Caki2 (cell line): ENCODE measurements around the gene CACNG5. TPM values are rescaled to one million over a fixed set of nuclear protein-coding genes. Genes with fewer than 3 reads are reported as not detected.

Experiments
- DNase-seq: peaks from one replicate; pipeline ENCODE4 v3.0.0-alpha.2; 2015; ENCODE audit warnings: low read depth
- in situ Hi-C: cut with HindIII; loops from 2 replicates; pipeline ENCODE4 v1.10.0; 2016; ENCODE audit warnings: low sequenced_read_pairs, low pct_unique_long_range_greater_than_20kb, mixed read lengths
- total RNA-seq: library from RNA; depleted of rRNA; stranded (reverse); fragments of >200 nt; shearing (Covaris generic); gene quantifications from 2 replicates; pipeline ENCODE4 v1.2.3, GENCODE V29; 2014; ENCODE audit warnings: low replicate concordance

CACNG5 gene
- total RNA-seq, 1 experiment from 2014 or later: not detected

DNA sequence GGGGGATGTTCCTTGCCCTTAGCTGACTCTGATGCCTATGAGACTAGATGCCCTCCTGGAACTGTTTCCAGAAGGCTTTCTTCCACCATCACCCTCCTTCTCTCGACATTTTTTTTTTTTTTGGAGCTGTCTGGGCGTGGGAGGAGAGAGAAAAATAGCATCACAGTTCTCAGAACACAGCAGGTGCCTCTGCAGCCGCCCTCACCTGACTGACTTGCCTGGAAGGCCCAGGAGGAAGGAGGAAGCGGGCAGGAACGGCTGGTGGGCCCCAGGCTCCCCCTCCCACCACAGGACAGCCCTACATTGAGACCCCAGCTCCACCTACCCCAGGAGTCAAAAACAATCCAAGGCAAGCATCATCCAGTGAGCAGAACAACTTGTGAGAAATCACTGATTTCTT is 20.3 kb upstream of the CACNG5 start:
- in situ Hi-C loops: no loop called here
- no peak for DNase-seq

DNA sequence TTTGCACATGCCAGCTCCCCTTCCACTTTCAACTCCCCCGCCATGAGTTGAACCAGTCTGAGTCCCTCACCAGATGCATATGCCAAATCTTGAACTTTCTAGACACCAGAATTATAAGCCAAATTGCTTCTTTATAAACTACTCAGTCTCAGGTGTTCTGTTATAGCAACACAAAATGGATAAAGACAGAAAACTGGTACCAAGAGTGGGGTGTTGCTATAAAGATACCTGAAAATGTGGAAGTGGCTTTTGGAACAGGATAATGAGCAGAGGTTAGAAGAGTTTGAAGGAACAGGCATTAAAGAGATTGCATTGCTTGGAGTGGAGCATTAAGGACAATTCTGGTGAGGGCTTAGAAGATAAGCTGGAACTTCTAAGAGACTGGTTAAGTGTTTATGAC is 17.2 kb upstream of the CACNG5 start:
- in situ Hi-C loops: no loop called here
- no peak for DNase-seq

DNA sequence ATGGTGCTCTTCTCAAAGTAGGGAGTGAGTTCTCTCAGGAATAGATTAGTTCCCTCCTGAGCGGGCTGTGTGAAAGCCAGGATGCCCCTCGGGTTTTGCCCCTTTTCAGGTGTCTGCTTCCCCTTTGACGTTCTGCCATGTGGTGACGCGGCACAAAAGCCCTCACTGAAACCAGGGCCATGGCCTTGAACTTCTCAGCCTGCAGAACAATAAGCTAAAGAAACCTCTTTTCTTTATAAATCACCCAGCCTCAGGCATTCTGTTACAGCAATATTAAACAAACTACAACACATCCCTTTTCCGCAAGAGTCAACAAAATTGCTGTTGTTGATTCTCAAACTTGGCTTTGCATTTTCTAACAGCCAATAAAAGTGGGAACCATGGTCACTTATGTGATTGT is 15.5 kb upstream of the CACNG5 start:
- in situ Hi-C loops: no loop called here
- no peak for DNase-seq

DNA sequence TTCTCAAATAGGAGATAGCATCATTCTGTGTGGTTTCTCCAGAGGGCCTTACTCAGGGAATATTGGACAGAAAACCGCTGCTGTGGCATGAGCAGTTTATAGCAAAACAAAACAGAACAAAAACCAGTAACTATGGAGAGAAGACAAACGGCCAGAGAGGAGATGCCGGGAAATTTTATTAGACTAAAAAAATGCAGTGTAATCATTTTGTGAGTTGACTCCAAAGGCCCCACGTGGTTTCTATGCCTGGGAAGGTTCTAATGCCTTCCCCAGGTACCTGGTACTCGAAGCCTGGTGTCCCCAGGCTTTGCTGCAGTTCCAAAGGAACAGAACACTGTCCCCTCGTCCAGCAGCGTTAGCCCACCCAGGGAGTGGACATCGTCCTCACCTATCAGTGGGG is 12.9 kb upstream of the CACNG5 start:
- in situ Hi-C loops: no loop called here
- DNase-seq: no peak

DNA sequence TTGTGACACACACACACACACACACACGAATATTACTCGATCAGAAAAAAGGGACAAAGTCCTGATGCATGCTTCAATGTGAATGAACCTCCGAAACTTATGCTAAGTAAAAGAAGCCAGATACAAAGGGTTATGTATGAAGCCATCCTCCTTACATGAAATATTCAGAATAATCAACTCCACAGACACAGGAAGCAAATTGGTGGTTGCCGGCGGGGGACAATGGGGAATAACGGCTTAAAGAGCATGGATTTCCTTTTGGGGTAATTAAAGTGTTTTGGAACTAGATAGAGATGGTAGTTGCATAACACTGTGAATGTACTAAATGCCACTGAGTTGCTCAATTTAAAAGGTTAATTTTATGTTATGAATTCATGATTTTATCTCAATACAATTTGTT is 8.1 kb upstream of the CACNG5 start:
- in situ Hi-C loops: no loop called here
- DNase-seq: no peak

DNA sequence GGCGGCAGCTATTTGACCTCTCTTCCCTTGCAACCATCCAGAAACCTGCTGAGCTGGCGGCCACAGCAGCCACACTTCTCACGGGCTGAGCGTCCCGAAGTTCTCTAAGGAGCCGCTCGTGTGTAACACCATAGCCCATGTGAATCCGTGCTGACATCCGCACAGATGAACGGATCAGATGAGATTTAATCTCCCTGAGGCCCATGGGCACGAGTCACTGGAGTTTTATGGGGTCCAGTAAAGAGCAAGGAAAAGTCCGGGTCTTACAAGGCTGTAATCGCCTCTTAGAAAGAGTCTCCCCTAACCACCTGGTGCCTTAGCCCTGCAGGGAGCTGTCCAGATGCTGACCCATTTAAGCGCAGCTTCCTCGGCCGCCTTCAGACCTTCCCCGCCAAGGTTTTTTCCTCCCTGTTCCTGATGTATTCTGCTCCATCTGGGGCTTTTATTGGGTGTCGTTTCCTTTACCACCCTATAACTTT is 5.5 kb upstream of the CACNG5 start:
- no peak for DNase-seq
- in situ Hi-C loops: no loop called here

DNA sequence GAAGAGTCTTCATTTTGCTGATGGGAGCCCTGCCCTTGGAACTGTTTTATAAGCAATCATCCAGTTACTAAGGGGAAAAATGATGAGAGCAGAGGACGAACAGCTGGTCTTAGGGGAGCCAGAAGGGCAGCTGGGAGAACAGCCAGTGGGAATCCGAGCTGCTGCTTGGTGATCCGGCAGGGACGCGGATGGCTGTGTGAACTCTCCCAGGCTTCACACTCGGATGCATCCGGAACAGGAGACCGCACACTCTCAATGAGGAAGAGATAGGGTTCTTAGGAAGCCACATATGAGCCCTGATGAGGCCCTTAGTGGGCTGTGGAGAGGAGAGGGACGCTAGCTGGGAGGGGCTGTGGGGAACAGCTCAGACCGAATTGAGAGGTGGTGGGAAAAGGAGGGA is 5.0 kb upstream of the CACNG5 start:
- DNase-seq: no peak
- in situ Hi-C loops: no loop called here

DNA sequence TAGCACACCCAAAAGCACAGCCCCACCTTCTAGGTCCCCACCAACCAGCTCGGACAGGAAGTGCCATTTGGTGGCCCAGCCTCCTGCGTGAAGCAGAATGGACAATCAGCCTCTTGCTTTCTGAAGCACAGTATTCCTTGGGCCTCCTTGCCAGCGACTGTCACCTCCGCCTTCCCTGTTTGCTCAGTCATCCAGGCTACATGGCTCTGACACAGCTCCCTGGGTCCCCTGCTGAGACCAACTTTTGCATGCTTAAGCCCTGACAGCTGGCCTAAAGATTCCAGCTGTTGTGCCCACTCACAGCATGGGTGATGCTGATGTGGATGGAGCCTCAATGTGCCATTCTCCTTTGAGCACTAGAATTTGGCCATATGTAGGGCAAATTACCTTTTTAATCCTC is 4.5 kb upstream of the CACNG5 start:
- in situ Hi-C loops: no loop called here
- DNase-seq: no peak

DNA sequence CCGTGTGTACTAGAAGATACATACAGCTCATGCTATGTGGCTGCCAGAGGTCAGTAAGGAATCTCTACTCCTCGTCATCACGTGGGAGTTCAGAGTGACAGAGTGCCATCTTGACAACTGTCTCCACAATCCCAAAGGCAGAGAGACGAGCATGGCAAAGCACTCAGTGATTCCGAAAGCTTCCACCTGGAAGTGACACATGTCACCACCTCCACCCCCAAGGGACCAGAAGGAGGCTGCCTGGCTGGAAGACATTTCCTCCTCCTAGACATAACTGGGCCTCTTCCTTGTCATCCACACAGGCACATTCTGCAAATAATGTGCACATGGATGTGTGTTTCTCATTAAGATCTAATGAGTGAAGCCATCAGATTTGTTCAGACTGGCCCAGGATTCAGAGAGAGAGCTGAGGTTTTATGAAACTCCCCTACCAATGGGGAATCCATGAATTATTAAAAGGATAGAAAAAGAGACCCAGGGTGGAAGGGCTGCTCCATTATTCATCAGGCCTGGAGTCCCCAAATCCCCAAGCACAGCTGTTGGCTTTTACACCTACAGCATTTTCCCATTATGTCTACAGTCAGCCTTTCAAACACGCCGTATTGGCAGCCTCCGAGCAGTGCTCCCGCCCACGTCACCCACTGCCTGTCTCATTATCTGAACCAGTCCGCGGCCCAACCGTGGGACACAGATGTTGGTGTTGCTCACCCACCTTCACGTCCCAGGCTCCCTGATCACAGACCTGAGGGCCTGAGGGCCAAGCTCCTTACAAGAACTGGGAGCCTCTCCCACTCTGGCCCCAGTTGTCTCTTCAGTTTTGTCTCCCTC is 3.3 kb upstream of the CACNG5 start:
- DNase-seq: no peak
- in situ Hi-C loops: no loop called here

DNA sequence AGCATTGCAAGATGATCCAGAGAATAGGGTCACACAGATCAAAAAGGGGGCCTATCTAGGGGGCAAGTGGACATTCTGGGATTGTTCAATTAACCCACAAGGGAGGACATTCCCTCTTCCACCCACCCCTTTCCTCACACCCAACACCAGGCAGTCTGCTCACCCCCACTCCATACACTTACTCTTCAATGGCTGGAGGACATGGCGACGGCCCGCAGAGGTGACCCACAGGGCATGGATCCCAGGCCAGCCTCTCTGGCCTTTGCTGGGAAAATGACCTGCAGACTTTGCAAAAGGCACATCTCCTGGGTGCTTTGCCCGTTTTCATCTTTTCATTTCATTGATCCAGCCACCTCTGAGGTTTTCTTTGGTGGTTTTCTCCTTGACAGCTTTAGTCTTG is 1.7 kb upstream of the CACNG5 start:
- in situ Hi-C loops: no loop called here
- DNase-seq: no peak

DNA sequence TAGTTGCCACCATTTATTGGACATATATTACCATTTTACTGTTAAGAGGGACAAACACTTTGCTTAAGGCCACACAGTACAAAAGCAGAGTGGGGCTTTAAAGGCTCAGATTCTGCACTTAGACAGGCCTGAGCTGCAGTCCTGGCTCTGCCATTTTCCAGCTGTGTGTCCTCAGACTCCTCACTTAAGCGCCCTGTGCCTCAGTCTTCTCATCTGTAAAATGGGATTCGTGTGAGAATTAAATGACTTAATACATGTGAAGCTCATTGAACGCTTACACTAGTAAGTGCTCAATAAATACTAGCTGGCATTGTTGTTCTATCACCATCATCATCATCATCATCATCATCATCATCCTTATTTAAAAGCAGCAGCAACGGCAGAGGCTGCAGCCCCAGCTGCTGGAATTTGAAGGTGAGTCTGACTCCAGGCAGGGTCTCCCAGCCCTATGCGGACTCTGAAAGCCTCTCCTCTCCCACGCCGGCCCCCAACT is 445 bp upstream of the CACNG5 start:
- in situ Hi-C loops: no loop called here
- no peak for DNase-seq

DNA sequence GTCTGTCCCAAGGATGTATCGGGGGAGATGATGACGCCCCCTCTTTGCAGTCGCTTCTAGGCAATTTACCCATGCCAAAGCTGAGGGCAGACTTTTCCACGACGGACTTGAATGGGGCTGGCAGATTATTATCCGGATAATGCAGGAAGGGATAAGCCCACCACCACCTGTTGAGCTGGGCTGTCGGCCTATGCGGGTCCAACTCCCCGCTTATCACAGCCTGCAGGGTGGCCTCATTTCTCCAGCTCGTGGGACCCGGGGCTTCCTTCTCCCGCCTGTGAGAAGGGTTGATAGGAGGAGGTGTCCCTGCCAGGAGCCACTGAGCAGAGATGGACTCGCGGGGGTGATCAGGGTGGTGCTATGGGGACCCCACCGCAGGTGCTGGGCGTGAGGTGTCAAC is 559 bp downstream of the CACNG5 start:
- in situ Hi-C loops: no loop called here
- DNase-seq: no peak

DNA sequence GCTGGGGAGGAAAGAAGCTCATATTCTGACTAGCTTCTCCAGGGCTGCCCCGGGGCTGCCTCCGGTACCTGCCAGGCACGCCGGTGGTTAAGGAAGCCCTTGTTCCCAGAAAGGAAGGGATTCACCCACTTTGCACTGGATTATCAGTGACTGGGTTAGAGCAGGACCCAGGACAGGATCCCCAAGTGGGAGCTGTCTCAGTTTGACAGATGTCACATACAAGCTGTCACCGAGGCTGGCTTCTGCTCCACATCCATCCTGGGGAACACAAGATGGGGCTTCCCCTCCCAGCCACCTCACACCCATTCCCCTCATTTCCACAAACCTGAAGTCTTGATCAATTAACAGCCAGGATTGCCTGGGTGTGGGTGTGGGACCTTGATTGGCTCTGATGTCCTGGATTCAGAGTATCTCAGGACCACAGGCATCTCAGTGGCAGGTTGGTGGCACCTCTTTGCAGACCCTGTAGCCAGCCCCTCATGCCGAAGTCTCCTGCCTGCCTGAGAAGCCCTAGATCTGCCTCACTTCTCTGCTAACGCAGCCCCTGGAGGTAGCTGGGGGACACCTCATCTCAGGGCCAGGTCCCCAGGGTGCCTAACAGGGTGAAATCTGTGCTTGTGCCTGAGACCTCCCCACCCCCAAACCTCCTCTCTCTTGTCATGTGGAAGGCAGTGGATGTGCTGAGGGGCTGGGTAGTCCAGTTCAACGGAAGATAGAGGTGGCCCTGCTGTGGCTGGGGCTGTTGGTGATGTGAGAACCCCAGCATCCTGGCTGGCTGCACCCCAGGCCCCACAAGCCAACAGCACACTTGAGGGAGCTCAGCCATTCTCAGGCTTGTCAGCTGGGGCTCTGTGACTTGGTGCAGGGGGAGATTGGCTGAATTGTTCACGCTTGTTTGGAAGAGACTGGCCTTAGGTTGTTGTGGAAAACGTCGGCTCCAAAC is 1.4 kb downstream of the CACNG5 start:
- DNase-seq: no peak
- in situ Hi-C loops: no loop called here

DNA sequence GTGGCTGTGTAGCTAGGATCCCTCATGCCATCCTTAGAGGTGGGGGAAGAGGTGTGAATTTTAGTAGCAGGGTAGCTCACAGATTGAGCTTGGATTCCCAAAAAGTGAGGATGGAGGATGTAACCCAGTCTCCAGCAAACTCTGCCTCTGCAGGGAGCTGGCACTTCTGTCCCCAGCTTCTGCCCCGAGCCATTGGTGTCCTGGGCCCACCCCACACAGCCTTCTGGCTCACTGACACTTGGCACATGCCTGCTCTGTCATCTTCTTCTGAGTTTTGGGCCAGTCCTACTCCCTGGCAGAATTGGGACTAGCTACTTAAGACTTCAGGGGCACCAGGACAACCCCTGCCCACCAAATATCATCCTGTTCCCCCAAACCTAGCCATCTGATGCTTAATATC is 2.3 kb downstream of the CACNG5 start:
- no peak for DNase-seq
- in situ Hi-C loops: no loop called here

DNA sequence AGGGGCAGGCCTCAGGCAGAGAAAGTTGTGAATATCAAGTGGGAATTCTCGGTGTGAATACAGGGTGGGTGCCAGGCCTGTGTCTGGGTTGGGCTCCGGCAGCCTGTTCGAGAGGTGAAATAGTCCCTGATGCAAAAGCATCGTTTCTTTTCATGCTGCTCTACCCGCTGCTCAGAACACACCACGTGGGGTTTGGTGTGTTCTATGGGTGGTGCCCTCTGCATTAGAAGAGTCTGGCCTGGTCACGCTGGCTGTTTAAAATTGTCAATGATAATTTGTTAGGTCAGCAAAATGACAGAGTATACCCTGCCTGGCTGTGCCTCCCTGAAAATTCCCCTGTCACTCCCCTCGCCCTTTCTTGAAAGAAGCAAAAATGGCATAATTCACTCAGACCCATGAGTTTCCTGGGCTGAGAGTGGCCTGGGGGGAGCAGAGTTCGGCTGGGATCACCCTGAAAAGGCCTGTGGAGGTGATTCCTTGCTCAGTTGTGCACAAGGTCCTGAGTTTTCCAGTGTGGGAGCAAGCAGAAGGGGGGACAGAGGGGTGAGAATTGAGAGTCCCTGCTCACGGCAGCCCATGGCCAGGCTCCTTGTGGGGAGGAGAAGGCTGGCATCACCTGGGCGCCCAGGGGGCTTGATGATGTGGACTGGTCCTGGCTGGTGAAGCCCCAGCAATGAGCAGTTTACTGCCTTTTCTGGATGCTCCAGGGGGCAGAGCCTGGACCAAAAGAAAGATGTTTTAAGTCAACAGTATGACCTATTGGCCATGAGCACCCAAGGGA is 3.2 kb downstream of the CACNG5 start:
- in situ Hi-C loops: no loop called here
- no peak for DNase-seq

DNA sequence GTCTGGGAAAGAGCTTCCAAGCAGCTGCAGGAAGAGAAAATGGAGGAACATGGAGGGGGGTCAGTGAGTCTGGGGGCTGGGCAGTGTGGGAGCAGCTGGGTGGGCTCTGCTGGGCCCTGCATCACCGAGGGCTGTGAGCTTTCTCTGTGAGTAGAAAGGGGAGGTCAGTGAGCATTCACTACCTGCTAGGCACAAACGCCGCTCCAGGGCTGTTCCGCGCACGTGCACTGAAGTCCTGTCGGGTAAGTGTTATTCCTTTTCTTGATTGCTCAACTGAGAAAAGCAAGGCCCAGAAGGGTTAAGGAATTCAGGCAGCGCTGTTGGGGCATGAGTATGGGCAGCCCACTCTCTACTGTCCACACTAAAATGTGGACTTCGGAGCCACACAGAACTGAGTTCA is 4.7 kb downstream of the CACNG5 start:
- in situ Hi-C loops: no loop called here
- DNase-seq: no peak

DNA sequence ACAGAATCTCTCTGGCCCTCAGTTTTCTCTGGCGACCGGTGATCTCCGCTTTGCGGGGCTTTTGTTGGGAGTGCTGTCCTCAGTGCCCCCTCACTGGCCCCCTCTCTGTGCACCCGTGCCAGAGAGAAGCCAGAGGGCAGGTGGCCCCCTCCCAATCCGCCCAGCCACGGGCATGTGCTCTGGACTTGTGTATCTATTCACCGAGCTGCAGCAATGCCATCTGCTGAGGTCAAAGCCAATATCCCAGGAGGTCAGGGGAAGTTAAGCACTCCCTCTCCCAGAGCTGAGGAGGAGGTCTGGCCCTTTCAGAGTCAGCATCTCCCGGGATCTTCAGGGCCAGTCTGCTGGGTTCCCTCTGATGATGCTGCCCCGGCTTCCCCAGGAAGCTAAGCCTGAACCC is 5.1 kb downstream of the CACNG5 start:
- in situ Hi-C loops: no loop called here
- DNase-seq: no peak

DNA sequence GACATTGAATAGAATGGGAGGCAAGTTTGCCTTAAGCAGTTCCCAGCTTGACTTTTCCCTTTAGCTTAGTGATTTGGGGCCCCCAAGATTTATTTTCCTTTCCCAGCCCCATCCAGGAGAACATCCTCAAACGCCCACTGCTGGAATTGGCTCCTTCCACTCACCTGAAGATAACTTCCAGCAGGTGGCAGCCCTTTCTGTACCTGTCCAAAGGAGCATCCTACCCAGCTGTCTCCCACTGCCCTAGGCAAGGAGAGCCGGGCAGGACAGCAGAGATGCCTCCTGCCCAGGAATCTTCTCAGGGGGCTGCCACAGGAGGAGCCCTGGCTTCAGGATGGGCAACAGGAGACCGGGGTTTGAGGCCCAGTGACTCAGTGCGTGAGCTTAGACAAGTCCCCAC is 6.4 kb downstream of the CACNG5 start:
- no peak for DNase-seq
- in situ Hi-C loops: no loop called here

DNA sequence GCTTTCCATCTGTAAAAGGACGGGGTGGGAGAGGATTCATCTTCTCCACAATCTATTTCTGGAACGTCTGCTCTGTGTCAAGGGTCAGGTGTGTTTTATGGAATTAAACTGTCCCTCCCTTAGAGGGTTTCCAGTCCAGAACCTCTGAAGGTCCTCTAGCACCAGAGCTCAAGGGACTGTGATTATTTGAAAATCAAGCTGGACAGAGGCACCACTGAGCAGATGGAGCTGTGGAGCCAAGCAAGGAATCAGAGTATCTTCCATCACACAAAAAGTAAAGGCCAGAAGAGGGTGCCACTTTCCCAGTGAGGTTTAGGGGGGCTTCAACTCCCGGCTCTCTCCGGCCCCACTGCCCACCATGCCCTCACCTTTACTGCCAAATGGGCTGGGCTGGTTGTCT is 6.8 kb downstream of the CACNG5 start:
- in situ Hi-C loops: no loop called here
- DNase-seq: no peak
